ENCODE results near the gene HOXA9.
A peak's percentile ranks its signal among the peaks of the same experiment; 100 is the strongest.

HOXA9 gene

DNA sequence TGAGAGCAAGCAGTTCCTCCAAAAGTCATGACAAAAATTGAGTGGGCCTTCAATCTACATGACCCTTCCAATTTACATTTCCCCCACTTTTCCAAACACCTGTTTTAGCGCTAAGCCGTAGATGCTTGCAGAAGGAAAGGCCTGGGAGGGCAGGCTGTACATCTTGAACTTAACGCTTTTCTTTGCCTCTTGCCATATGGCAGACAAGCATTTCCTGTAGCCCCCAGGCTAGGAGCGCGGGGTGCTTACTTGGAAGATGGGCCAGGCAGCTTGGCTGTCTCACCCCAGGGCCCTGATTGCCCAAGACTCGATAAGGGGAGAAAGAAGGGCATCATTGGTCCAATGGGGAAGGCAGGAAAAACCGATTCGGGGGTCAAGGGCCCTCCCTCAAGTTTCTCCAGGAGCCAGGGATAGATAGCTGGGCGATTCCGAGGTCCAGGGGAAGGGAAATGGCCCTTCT, 7.0 kb upstream of the HOXA9 start:
- no peak for TF ChIP-seq EZH2 (optimal IDR thresholded peaks at IDR 0.05; ENCODE audit: low read depth, low read length)
- H2AFZ ChIP-seq (ENCODE audit: low read length), result peak overlapping the region; percentile 58; the same call in 1 of the 2 replicates
- H4K20me1 ChIP-seq (ENCODE audit: insufficient read depth, low read length), result no peaks in the 10 kb centered on the region
- H3K9me3 ChIP-seq (replicated peaks; ENCODE audit: insufficient read depth, low read length), result no peaks in the 10 kb centered on the region
- no peaks in the 10 kb centered on the region for H3K9me2 ChIP-seq (replicated peaks; ENCODE audit: insufficient read depth, low read length)
- peak overlapping the region; percentile 99 for H3K4me2 ChIP-seq (ENCODE audit: low read depth, low read length)
- peaks cover 12% of the 10 kb centered on the region for H3F3A ChIP-seq (ENCODE audit: insufficient read depth, low read length)
- no peaks in the 10 kb centered on the region for H3K36me3 ChIP-seq (replicated peaks; ENCODE audit: insufficient read depth, low read length)
- no peak overlapping the region for H3K9ac ChIP-seq (ENCODE audit: low read length)
- peaks cover 9% of the 10 kb centered on the region for H3K4me1 ChIP-seq (ENCODE audit: low read length)
- DNase-seq, result no peak
- peaks cover 85% of the 10 kb centered on the region for H3K27me3 ChIP-seq (replicated peaks; ENCODE audit: insufficient read depth, low read length)
- H3K4me3 ChIP-seq (ENCODE audit: low read length), result peak overlapping the region; percentile 59
- no peak overlapping the region for H3K27ac ChIP-seq (ENCODE audit: low read length)
- H3K79me2 ChIP-seq (ENCODE audit: low read length), result no peaks in the 10 kb centered on the region

DNA sequence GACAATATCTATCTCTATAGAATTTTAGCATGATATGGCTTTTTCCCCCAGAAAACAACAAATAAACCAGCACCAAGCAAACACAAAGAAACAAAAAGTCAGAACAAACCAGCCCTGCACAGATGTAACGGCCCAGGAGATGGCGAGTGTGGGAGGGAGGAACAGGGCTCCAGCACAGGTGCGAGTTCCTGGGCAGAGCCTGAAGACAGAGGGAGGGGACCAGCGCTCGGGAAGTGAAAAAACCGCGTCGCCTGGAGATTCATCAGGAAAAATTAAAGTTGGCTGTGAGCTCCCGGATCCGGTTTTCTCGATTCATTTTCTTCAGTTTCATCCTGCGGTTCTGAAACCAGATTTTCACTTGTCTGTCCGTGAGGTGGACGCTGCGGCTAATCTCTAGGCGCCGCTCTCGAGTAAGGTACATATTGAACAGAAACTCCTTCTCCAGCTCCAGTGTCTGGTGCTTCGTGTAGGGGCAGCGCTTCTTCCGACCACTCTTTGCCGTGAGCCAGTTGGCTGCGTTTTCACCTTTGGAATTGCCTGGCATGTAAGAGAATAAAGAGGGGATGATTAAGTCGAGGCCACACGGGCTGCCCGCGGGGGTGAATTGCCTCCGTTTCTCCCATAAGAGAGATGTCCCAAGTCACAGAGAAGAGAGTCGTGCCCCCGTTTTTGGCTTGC, 6.4 kb upstream of the HOXA9 start:
- TF ChIP-seq, protein P1, sequence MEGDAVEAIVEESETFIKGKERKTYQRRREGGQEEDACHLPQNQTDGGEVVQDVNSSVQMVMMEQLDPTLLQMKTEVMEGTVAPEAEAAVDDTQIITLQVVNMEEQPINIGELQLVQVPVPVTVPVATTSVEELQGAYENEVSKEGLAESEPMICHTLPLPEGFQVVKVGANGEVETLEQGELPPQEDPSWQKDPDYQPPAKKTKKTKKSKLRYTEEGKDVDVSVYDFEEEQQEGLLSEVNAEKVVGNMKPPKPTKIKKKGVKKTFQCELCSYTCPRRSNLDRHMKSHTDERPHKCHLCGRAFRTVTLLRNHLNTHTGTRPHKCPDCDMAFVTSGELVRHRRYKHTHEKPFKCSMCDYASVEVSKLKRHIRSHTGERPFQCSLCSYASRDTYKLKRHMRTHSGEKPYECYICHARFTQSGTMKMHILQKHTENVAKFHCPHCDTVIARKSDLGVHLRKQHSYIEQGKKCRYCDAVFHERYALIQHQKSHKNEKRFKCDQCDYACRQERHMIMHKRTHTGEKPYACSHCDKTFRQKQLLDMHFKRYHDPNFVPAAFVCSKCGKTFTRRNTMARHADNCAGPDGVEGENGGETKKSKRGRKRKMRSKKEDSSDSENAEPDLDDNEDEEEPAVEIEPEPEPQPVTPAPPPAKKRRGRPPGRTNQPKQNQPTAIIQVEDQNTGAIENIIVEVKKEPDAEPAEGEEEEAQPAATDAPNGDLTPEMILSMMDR (IDR thresholded peaks at IDR 0.05; ENCODE audit: low read length), result no peak; the same call in 1 of the 2 replicates
- TF ChIP-seq EZH2 (optimal IDR thresholded peaks at IDR 0.05; ENCODE audit: low read depth, low read length), result no peak
- TF ChIP-seq EZH2phosphoT487 (IDR thresholded peaks at IDR 0.05; ENCODE audit: low read length), result no peak
- no peaks in the 10 kb centered on the region for H3K79me2 ChIP-seq (ENCODE audit: low read length)

DNA sequence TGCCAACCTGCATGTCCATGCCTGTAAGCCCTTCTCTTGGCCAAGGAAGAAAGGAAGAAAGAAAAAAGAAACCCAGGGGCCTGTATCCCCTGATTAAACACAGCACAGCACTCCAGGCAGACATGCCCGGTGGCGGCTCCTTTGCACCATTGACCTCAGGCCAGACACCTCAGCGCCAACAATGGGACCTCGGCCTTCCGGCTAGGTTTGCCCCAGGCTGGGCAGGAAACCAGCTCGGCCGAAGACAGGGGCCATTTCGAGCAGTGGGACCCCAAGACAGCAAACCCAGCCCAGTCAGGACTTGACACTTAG, 5.9 kb upstream of the HOXA9 start:
- no peaks in the 10 kb centered on the region for H3K79me2 ChIP-seq (ENCODE audit: low read length)

More for the DNA sequence above, 6.4 kb upstream of the HOXA9 start:
- Histone ChIP-seq H3K4me3 (ENCODE audit: low read length) (peak overlapping the region; percentile 59), H3K4me2 (ENCODE audit: low read depth, low read length) (peak overlapping the region; percentile 99), H3K27ac (ENCODE audit: low read length) (no peak overlapping the region), H3F3A (ENCODE audit: insufficient read depth, low read length) (peaks cover 12% of the 10 kb centered on the region), H3K9me3 (replicated peaks; ENCODE audit: insufficient read depth, low read length) (no peaks in the 10 kb centered on the region), H4K20me1 (ENCODE audit: insufficient read depth, low read length) (no peaks in the 10 kb centered on the region), H3K27me3 (replicated peaks; ENCODE audit: insufficient read depth, low read length) (peaks cover 91% of the 10 kb centered on the region), H2AFZ (ENCODE audit: low read length) (no peak overlapping the region), H3K4me1 (ENCODE audit: low read length) (peaks cover 9% of the 10 kb centered on the region), H3K9ac (ENCODE audit: low read length) (no peak overlapping the region), H3K36me3 (replicated peaks; ENCODE audit: insufficient read depth, low read length) (no peaks in the 10 kb centered on the region), H3K9me2 (replicated peaks; ENCODE audit: insufficient read depth, low read length) (no peaks in the 10 kb centered on the region)
- no peak for DNase-seq

More for the DNA sequence above, 5.9 kb upstream of the HOXA9 start:
- DNase-seq, result no peak
- Histone ChIP-seq H4K20me1 (ENCODE audit: insufficient read depth, low read length) (no peaks in the 10 kb centered on the region), H3K36me3 (replicated peaks; ENCODE audit: insufficient read depth, low read length) (no peaks in the 10 kb centered on the region), H3K9ac (ENCODE audit: low read length) (no peak overlapping the region), H3K9me3 (replicated peaks; ENCODE audit: insufficient read depth, low read length) (no peaks in the 10 kb centered on the region), H3F3A (ENCODE audit: insufficient read depth, low read length) (peaks cover 12% of the 10 kb centered on the region), H3K4me1 (ENCODE audit: low read length) (peaks cover 9% of the 10 kb centered on the region), H3K27ac (ENCODE audit: low read length) (no peak overlapping the region), H3K27me3 (replicated peaks; ENCODE audit: insufficient read depth, low read length) (peaks cover 92% of the 10 kb centered on the region), H3K9me2 (replicated peaks; ENCODE audit: insufficient read depth, low read length) (no peaks in the 10 kb centered on the region), H2AFZ (ENCODE audit: low read length) (no peak overlapping the region), H3K4me2 (ENCODE audit: low read depth, low read length) (peak overlapping the region; percentile 99; the same call in 1 of the 2 replicates), H3K4me3 (ENCODE audit: low read length) (no peak overlapping the region)
- no peak for TF ChIP-seq EZH2phosphoT487 (IDR thresholded peaks at IDR 0.05; ENCODE audit: low read length)
- TF ChIP-seq, protein P1 (IDR thresholded peaks at IDR 0.05; ENCODE audit: low read length), result no peak
- TF ChIP-seq EZH2 (optimal IDR thresholded peaks at IDR 0.05; ENCODE audit: low read depth, low read length), result no peak

Data from MM.1S (cell line).